SK-N-MC (cell line): Measurements from ENCODE around the gene BHLHE40.

Experiments used
- EZH2 ChIP-seq: fragments of 200-600 bp; sonication (generic); IDR thresholded peaks from one replicate; pipeline ENCODE4 v1.6.1; 2017; ENCODE audit warnings: antibody characterized with exemption
- FOXP2 ChIP-seq: optimal IDR thresholded peaks from 2 replicates; pipeline ENCODE3; 2011; ENCODE audit warnings: mild to moderate bottlenecking, moderate library complexity; ENCODE audit not compliant: insufficient read depth; ENCODE audit errors: extremely low read length, control extremely low read depth
- POLR2AphosphoS5 ChIP-seq: IDR thresholded peaks from 2 replicates; pipeline ENCODE4 v1.6.1; 2012; ENCODE audit warnings: mild to moderate bottlenecking, low read depth, low read length, borderline replicate concordance

DNA sequence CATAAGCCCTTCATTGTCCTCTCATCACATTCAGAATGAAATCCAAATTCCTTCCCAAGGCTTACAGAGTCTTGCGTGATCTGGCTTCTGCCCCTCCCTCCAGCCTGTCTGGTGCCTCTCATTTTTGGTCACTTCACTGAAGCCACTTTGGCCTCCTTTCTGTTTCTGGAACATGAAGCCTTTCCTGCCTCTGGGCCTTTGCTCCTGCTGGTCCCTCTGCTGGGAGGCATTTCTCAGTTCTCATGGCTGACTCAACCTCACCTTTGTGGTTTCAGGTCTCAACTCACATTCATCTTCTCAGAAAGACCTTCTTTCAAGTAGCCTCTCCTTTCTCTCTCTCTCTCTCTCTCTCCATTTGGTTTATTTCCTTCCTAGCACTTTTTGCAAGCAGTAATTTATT is 43.9 kb upstream of the BHLHE40 start:
- TF ChIP-seq POLR2AphosphoS5: no peak
- no peak for TF ChIP-seq EZH2
- no peak for TF ChIP-seq FOXP2
